ENCODE results near the gene TBC1D16.

TBC1D16 gene

DNA sequence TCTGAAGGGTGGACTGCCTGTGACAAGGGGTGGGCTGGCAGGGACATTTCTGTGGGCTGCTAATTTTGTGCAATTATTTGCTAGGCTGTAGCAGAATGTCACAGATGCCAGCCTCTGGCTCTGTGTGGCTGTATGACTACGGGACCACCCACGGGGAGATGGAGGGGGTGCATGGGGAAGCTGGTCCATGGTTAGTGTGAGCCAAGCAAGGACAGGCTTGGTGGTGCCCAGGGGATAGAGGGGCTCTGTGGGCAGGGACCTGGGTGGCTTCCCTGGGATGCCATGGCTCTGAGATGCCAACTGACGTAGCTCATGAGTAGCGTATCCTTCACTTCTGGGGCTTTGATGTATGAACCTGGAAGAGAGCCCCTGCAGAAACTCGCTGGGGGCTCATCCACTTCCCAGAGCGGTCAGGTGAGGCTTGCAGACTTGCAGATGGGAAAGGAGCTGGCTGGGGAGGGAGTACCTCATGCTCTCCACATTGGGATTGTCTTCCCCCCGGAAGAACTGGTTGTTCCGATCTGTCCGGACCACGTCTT, 87.2 kb downstream of the TBC1D16 start:
- Histone ChIP-seq H3K9ac (no peak overlapping the region), H3K36me3 (ENCODE audit: insufficient read depth) (no peaks in the 10 kb centered on the region), H3K27ac (no peak overlapping the region), H4K20me1 (ENCODE audit: insufficient read depth) (no peaks in the 10 kb centered on the region), H3K4me1 (ENCODE audit: low read depth, poor library complexity, severe bottlenecking) (no peaks in the 10 kb centered on the region), H3K4me2 (no peak overlapping the region), H3K79me2 (ENCODE audit: insufficient read depth, low read depth) (no peaks in the 10 kb centered on the region), H2AFZ (ENCODE audit: low read depth) (no peak overlapping the region), H3K27me3 (ENCODE audit: insufficient read depth, low read depth) (no peaks in the 10 kb centered on the region), H3K4me3 (IDR thresholded peaks at IDR 0.05; ENCODE audit: insufficient read depth, low read depth, low read length) (no peak overlapping the region)
- TF ChIP-seq, protein P1, sequence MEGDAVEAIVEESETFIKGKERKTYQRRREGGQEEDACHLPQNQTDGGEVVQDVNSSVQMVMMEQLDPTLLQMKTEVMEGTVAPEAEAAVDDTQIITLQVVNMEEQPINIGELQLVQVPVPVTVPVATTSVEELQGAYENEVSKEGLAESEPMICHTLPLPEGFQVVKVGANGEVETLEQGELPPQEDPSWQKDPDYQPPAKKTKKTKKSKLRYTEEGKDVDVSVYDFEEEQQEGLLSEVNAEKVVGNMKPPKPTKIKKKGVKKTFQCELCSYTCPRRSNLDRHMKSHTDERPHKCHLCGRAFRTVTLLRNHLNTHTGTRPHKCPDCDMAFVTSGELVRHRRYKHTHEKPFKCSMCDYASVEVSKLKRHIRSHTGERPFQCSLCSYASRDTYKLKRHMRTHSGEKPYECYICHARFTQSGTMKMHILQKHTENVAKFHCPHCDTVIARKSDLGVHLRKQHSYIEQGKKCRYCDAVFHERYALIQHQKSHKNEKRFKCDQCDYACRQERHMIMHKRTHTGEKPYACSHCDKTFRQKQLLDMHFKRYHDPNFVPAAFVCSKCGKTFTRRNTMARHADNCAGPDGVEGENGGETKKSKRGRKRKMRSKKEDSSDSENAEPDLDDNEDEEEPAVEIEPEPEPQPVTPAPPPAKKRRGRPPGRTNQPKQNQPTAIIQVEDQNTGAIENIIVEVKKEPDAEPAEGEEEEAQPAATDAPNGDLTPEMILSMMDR (conservative IDR thresholded peaks at IDR 0.05; ENCODE audit: low read depth, low read length) = no peak

DNA sequence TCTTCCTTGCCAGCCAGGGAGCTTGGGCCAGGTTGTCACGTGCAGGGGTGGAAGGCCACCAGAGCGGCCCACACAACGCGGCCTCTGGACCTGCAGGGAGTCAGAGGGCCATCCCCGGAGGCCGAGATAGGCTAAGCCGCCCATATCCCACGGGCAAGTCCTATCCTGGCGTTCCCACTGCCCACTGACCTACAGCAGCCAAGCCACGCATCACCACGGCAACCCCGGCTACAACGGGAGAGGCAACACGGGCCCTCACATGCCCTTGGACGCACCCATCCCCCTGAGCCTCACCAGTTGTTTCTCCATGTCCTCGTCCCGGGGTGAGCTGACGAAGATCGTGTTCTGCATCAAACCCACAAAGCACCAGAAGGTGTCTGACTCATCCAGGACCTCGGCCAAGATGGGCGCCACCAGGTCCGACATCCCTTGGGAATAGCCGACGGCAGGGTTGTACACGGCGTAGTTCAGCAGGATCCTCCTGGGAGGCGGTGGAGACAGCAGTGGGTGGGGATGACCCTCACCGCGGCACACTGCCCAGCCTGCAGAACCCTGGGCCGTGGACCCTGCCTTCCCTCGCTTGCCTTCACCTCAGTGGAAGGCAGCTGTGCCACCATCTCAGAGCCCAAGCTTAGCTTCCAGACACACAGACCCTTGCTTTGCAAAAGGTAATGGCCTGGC, 88.2 kb downstream of the TBC1D16 start:
- no peak overlapping the region for H3K27ac ChIP-seq
- no peak overlapping the region for H3K9ac ChIP-seq
- no peaks in the 10 kb centered on the region for H3K36me3 ChIP-seq (ENCODE audit: insufficient read depth)
- H3K4me1 ChIP-seq (ENCODE audit: low read depth, poor library complexity, severe bottlenecking) = no peaks in the 10 kb centered on the region
- TF ChIP-seq, protein P1 (conservative IDR thresholded peaks at IDR 0.05; ENCODE audit: low read depth, low read length) = no peak
- no peak overlapping the region for H3K4me3 ChIP-seq (IDR thresholded peaks at IDR 0.05; ENCODE audit: insufficient read depth, low read depth, low read length)
- no peaks in the 10 kb centered on the region for H4K20me1 ChIP-seq (ENCODE audit: insufficient read depth)
- no peaks in the 10 kb centered on the region for H3K79me2 ChIP-seq (ENCODE audit: insufficient read depth, low read depth)
- no peak overlapping the region for H2AFZ ChIP-seq (ENCODE audit: low read depth)
- H3K27me3 ChIP-seq (ENCODE audit: insufficient read depth, low read depth) = no peaks in the 10 kb centered on the region
- H3K4me2 ChIP-seq = no peak overlapping the region

DNA sequence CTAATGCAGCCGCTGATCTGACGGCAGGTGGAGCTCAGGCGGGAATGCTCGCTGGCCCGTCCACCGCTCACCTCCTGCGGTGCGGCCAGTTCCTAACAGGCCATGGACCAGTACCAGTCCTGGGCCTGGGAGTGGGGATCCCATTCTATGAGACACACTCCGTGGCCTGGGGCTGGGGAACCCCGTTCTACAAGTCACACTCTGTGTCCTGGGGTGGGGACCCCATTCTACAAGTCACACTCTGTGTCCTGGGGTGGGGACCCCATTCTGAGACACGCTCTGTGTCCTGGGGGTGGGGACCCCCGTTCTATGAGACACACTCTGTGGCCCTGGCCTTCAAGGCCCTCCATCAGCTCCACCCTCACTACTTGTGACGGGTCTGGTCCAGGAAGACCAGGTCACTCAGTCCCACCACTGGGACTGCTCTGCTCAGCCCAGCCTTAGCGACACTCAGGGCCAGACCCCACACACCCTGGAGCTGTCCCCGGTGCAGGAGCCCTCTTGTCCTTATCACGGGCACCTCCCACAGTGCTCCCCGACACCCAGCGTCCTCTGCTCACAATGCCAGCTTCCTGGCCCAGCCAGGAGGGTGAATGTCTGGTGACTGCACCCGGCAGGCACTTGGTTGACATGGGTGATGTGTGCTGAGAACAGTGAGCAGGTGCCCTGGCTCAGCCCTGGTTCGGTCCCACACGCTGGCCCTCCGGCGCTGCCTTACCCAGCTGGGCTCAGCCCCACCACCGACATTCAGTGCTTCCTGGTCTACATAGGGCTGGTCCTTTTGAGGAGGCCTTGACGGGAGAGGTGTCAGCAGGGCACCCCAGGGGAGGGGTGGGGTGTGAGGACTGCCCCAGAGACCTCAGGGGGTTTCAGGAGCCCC, 89.1 kb downstream of the TBC1D16 start:
- no peaks in the 10 kb centered on the region for H4K20me1 ChIP-seq (ENCODE audit: insufficient read depth)
- no peaks in the 10 kb centered on the region for H3K4me1 ChIP-seq (ENCODE audit: low read depth, poor library complexity, severe bottlenecking)
- no peaks in the 10 kb centered on the region for H3K79me2 ChIP-seq (ENCODE audit: insufficient read depth, low read depth)
- no peak overlapping the region for H3K4me3 ChIP-seq (IDR thresholded peaks at IDR 0.05; ENCODE audit: insufficient read depth, low read depth, low read length)
- H3K27me3 ChIP-seq (ENCODE audit: insufficient read depth, low read depth) = no peaks in the 10 kb centered on the region
- no peak overlapping the region for H2AFZ ChIP-seq (ENCODE audit: low read depth)
- TF ChIP-seq, protein P1 (conservative IDR thresholded peaks at IDR 0.05; ENCODE audit: low read depth, low read length) = no peak
- no peak overlapping the region for H3K4me2 ChIP-seq
- no peak overlapping the region for H3K27ac ChIP-seq
- H3K36me3 ChIP-seq (ENCODE audit: insufficient read depth) = no peaks in the 10 kb centered on the region
- no peak overlapping the region for H3K9ac ChIP-seq

DNA sequence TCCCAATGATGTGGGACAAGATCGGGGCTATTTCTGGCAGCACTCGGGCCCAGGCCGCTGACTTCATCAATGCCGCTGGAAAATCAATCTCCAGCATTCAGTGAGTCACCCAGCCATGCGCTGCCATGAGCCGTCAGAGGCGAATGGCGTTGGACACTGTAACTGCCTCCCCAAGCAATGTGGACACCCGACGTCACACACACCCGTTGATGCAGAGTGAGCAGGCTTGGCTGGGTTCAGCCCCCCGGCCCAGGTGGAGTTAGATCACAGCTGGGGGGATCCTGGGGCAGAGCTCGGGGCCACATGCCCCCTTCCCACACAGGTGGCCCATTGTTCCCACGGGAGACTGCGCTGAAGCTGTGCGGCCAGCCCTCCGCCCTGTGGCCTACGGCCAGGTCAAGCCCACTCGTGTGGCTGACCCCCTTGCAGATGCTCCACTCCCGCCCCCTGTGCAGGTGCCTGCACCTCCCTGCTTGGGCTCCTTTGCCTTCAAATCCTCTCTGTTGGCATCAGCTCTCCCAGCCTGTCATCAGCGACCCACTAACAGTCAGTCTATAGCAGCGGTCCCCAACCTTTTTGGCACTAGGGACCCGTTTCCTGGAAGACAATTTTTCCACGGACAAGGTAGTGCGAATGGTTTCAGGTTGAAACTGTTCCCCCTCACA, 89.9 kb downstream of the TBC1D16 start:
- no peaks in the 10 kb centered on the region for H3K27me3 ChIP-seq (ENCODE audit: insufficient read depth, low read depth)
- H3K36me3 ChIP-seq (ENCODE audit: insufficient read depth) = no peaks in the 10 kb centered on the region
- no peak overlapping the region for H3K27ac ChIP-seq
- no peak overlapping the region for H2AFZ ChIP-seq (ENCODE audit: low read depth)
- H3K9ac ChIP-seq = no peak overlapping the region
- no peak overlapping the region for H3K4me2 ChIP-seq
- TF ChIP-seq, protein P1 (conservative IDR thresholded peaks at IDR 0.05; ENCODE audit: low read depth, low read length) = no peak
- H3K4me3 ChIP-seq (IDR thresholded peaks at IDR 0.05; ENCODE audit: insufficient read depth, low read depth, low read length) = no peak overlapping the region
- H3K4me1 ChIP-seq (ENCODE audit: low read depth, poor library complexity, severe bottlenecking) = no peaks in the 10 kb centered on the region
- no peaks in the 10 kb centered on the region for H3K79me2 ChIP-seq (ENCODE audit: insufficient read depth, low read depth)
- H4K20me1 ChIP-seq (ENCODE audit: insufficient read depth) = no peaks in the 10 kb centered on the region

Measured in KMS-11 (cell line).